ENCODE measurements around the gene TMEM126B. TPM values are rescaled to one million over a fixed set of nuclear protein-coding genes. Genes with fewer than 3 reads are reported as not detected.

TMEM126B gene
- 62.5 and 65.7 TPM in 2 replicates for total RNA-seq

DNA sequence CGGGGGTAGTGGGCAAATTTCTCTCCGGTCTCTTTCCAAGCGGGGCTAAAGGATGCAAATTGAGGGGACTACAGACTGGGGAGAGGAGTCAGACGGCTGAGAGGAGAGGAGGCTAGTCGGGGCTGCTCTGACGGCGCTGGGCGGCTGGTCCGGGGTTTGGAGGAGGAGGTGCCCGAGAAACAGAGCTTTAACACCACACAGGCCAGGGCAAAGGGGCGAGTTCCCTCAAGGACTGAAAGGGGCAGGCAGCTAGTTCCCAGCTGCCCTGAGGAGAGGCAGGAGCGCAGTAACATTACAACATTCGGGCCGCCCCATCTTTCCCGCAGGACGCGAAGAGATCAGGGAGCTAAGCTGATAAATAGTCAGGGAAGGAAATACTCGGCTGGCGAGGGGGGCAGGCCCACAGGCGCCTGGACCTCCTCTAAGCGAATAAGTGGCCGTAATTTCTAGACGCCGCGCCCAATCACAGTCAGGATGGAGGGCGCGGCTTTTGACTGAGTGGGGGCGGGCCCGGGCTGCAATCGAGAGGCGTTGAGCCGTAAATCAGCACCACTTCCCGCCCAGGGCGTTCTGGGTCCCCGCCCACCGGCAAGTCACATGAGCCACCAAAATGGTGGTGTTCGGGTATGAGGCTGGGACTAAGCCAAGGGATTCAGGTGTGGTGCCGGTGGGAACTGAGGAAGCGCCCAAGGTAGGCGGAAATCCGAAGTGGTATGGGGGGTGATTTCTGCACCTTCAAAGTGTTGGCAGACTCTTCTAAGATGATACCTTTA, at the start of gene TMEM126B:
Gene TMEM126B (plus strand): TSS at position 596 of the 773 bp plus-strand sequence. CDS start 15 bp downstream, at position 611.

GRCh38 chr11:85627332-85627997, 928 bp upstream of the TMEM126B start, which contains the start of gene DLG2:
DLG2 (minus strand) TSS chr11:85627344.

GRCh38 chr11:85647604-85648299, 19.4 kb downstream of the TMEM126B start, which contains the start of gene TMEM126A:
TMEM126A (plus strand) TSS chr11:85647967; CDS start chr11:85650256, 2,289 bp downstream.

GRCh38 chr11:85664615-85665481, 36.5 kb downstream of the TMEM126B start, which contains the start of gene CREBZF:
CREBZF (minus strand) TSS chr11:85665129; CDS start chr11:85664875, 254 bp downstream.

DNA sequence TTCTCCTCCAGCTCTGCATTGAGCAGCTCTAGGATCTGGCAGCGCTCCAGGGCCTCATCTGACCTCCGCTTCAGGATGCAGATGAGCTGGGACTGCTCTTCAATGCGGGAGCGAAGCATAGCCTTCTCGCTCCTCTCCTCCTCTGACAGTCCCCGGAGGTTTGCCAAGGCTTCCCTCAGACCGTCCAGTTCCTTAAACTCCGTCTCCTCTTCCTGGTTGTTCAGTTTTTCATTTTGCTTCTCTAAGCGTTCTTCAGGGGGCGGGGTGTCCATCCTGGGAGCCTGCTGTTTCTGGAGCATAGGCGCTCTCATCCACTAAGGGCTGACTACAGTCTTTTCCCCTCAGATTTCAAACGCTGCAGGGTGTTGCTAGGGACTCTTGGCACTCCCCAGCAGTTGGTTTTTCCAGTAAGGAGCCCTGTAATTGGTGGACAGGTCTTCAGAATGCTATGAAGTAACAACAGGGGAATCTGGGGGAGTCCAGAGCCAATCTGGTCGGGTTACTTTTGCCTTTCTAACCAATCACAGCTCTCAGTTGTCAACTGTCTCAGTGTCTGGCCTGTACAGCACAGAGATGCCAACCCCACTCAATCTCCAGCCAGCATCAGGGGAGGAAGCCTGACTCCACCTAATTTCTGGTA, 57.5 kb downstream of the TMEM126B start, which contains the start of gene CCDC89:
Gene CCDC89 (minus strand): TSS at position 376 of the 640 bp plus-strand sequence. CDS start 65 bp downstream, at position 311.

Other genes starting within 250 kb of the TMEM126B start
- gene DLG2, start 1.2 kb upstream of the TMEM126B start, total RNA-seq, result 0.58 and 1.4 TPM in 2 replicates
- gene TMEM126A, start 19.4 kb downstream of the TMEM126B start, total RNA-seq, result 30.7 and 57.1 TPM in 2 replicates
- 26.8 and 51.9 TPM in 2 replicates for gene CREBZF, start 36.5 kb downstream of the TMEM126B start, total RNA-seq
- gene CCDC89, start 57.6 kb downstream of the TMEM126B start, total RNA-seq, result 3.7 and 6.1 TPM in 2 replicates
- gene SYTL2, start 182.5 kb downstream of the TMEM126B start, total RNA-seq, result 24.3 and 64.8 TPM in 2 replicates
- gene CCDC83, start 226.8 kb downstream of the TMEM126B start, total RNA-seq, result under 0.01 TPM in 1 of 2 replicates, not detected in the other